H9 (cell line): ENCODE results near the gene MTG2. TPM values are rescaled to one million over a fixed set of nuclear protein-coding genes. Genes with fewer than 3 reads are reported as not detected.
A peak's percentile ranks its signal among the peaks of the same experiment; 100 is the strongest.

Experiments used
- DNase-seq: peaks from one replicate; pipeline ENCODE4 v3.0.0-alpha.2; 2017
- H2AFZ ChIP-seq: one replicate; pipeline ENCODE4 v1.6.1; 2013; ENCODE audit warnings: mild to moderate bottlenecking, low read length, control low read depth, moderate library complexity
- H2AK5ac ChIP-seq: 2 replicates; pipeline ENCODE4 v1.6.1; 2013; ENCODE audit warnings: low read length, control low read depth, mixed read lengths; ENCODE audit not compliant: insufficient read length
- H2BK120ac ChIP-seq: one replicate; pipeline ENCODE4 v1.6.1; 2013; ENCODE audit warnings: low read depth, mild to moderate bottlenecking, low read length, control low read depth, inconsistent platforms; ENCODE audit not compliant: poor library complexity, severe bottlenecking
- H2BK12ac ChIP-seq: 2 replicates; pipeline ENCODE4 v1.6.1; 2013; ENCODE audit warnings: low read length, control low read depth, mixed read lengths, low read depth; ENCODE audit not compliant: insufficient read length
- H2BK15ac ChIP-seq: 2 replicates; pipeline ENCODE4 v1.6.1; 2013; ENCODE audit warnings: low read depth, low read length, control low read depth
- H2BK20ac ChIP-seq: one replicate; pipeline ENCODE4 v1.6.1; 2013; ENCODE audit warnings: low read depth, mild to moderate bottlenecking, low read length, control low read depth, inconsistent platforms; ENCODE audit not compliant: poor library complexity, severe bottlenecking
- H2BK5ac ChIP-seq: 2 replicates; pipeline ENCODE4 v1.6.1; 2013; ENCODE audit warnings: low read length, control low read depth, mixed read lengths; ENCODE audit not compliant: insufficient read length
- H3K14ac ChIP-seq: 2 replicates; pipeline ENCODE4 v1.6.1; 2013; ENCODE audit warnings: low read length, control low read depth; ENCODE audit not compliant: insufficient read depth
- H3K18ac ChIP-seq: 2 replicates; pipeline ENCODE4 v1.6.1; 2013; ENCODE audit warnings: low read depth, mild to moderate bottlenecking, mixed read lengths, low read length, control low read depth; ENCODE audit not compliant: insufficient read length
- H3K23ac ChIP-seq: 2 replicates; pipeline ENCODE4 v1.6.1; 2013; ENCODE audit warnings: low read length, control low read depth, mixed read lengths, low read depth; ENCODE audit not compliant: insufficient read length
- H3K23me2 ChIP-seq: 2 replicates; pipeline ENCODE4 v1.6.1; 2013; ENCODE audit warnings: low read depth, mild to moderate bottlenecking, mixed read lengths, low read length, control low read depth; ENCODE audit not compliant: insufficient read length, poor library complexity, severe bottlenecking
- H3K27ac ChIP-seq: 2 replicates; pipeline ENCODE4 v1.5.1; 2013; ENCODE audit warnings: low read length, control low read depth, mixed read lengths, low read depth; ENCODE audit not compliant: insufficient read length
- H3K27me3 ChIP-seq: 2 replicates; pipeline ENCODE4 v1.6.1; 2013; ENCODE audit warnings: low read length, control low read depth, inconsistent platforms; ENCODE audit not compliant: insufficient read depth
- H3K4ac ChIP-seq: 2 replicates; pipeline ENCODE4 v1.6.1; 2013; ENCODE audit warnings: low read depth, mild to moderate bottlenecking, control low read depth, inconsistent platforms, low read length, moderate library complexity
- H3K4me1 ChIP-seq: 2 replicates; pipeline ENCODE4 v1.6.1; 2013; ENCODE audit warnings: low read length, control low read depth, inconsistent platforms; ENCODE audit not compliant: insufficient read depth
- H3K4me2 ChIP-seq: 2 replicates; pipeline ENCODE4 v1.6.1; 2013; ENCODE audit warnings: low read length, control low read depth, mixed read lengths; ENCODE audit not compliant: insufficient read length, insufficient read depth
- H3K56ac ChIP-seq: 2 replicates; pipeline ENCODE4 v1.6.1; 2013; ENCODE audit warnings: low read depth, mild to moderate bottlenecking, mixed read lengths, low read length, control low read depth; ENCODE audit not compliant: insufficient read length
- H3K79me1 ChIP-seq: 2 replicates; pipeline ENCODE4 v1.6.1; 2013; ENCODE audit warnings: low read depth, mild to moderate bottlenecking, moderate library complexity, low read length, control low read depth, inconsistent platforms; ENCODE audit not compliant: insufficient read depth, poor library complexity, severe bottlenecking
- H3K79me2 ChIP-seq: 2 replicates; pipeline ENCODE4 v1.6.1; 2013; ENCODE audit warnings: low read length, control low read depth, inconsistent platforms; ENCODE audit not compliant: insufficient read depth
- H3K9ac ChIP-seq: 2 replicates; pipeline ENCODE4 v1.6.1; 2013; ENCODE audit warnings: low read length, control low read depth, mixed read lengths; ENCODE audit not compliant: insufficient read length; ENCODE audit errors: extremely low read depth
- H3K9me3 ChIP-seq: one replicate; pipeline ENCODE4 v1.6.1; 2013; ENCODE audit warnings: low read depth, low read length, inconsistent platforms; ENCODE audit not compliant: control insufficient read depth
- H3T11ph ChIP-seq: one replicate; pipeline ENCODE4 v1.6.1; 2013; ENCODE audit warnings: mild to moderate bottlenecking, low read length, control low read depth, inconsistent platforms
- H4K20me1 ChIP-seq: one replicate; pipeline ENCODE4 v1.6.1; 2013; ENCODE audit not compliant: control insufficient read depth, insufficient read length, insufficient read depth
- H4K5ac ChIP-seq: 2 replicates; pipeline ENCODE4 v1.6.1; 2013; ENCODE audit warnings: low read depth, mild to moderate bottlenecking, mixed read lengths, low read length, control low read depth; ENCODE audit not compliant: insufficient read length
- H4K8ac ChIP-seq: replicated peaks from 2 replicates; pipeline ENCODE4 v1.6.1; 2013; ENCODE audit warnings: low read length, control low read depth, mixed read lengths, low read depth; ENCODE audit not compliant: insufficient read length
- H4K91ac ChIP-seq: 2 replicates; pipeline ENCODE4 v1.6.1; 2013; ENCODE audit warnings: low read depth, mild to moderate bottlenecking, moderate library complexity, mixed read lengths, low read length, control low read depth; ENCODE audit not compliant: insufficient read length
- H3K27ac Mint-ChIP-seq, 3 experiments: 2 replicates in 2 of 3; 3 replicates in 1 of 3; pipeline ENCODE4 v1.8.0; 2020 to 2021; ENCODE audit warnings: mixed read lengths in 3 of 3, mild to moderate bottlenecking in 1 of 3, moderate library complexity in 1 of 3
- H3K27me3 Mint-ChIP-seq: 2 replicates; pipeline ENCODE4 v1.8.0; 2021; ENCODE audit warnings: low read depth, mild to moderate bottlenecking, moderate library complexity, mixed read lengths
- H3K36me3 Mint-ChIP-seq, 3 experiments: 2 replicates in 2 of 3; 3 replicates in 1 of 3; pipeline ENCODE4 v1.8.0; 2020 to 2021; ENCODE audit warnings: low read depth in 3 of 3, mixed read lengths in 3 of 3; ENCODE audit not compliant: insufficient read depth in 1 of 3
- H3K4me1 Mint-ChIP-seq, 2 experiments: 2 replicates each; pipeline ENCODE4 v1.8.0; 2020; ENCODE audit warnings: mixed read lengths in 2 of 2
- H3K4me3 Mint-ChIP-seq, 2 experiments: 2 replicates in 1 of 2; 3 replicates in 1 of 2; pipeline ENCODE4 v1.8.0; 2020 to 2021; ENCODE audit warnings: mild to moderate bottlenecking in 2 of 2, mixed read lengths in 2 of 2, moderate library complexity in 1 of 2
- H3K9me3 Mint-ChIP-seq, 2 experiments: 2 replicates in 1 of 2; 3 replicates in 1 of 2; pipeline ENCODE4 v1.8.0; 2020; ENCODE audit warnings: mild to moderate bottlenecking in 2 of 2, mixed read lengths in 2 of 2, moderate library complexity in 1 of 2
- WGBS: extraction: QIAGEN DNeasy Blood & Tissue Kit; methylation state at CpG from one replicate; pipeline ENCODE4 v1.1.7; 2013; ENCODE audit warnings: missing lambda C conversion rate, low lambda C conversion rate, mixed read lengths; ENCODE audit not compliant: insufficient read length; ENCODE audit errors: extremely low coverage; 5-methylcytosine and 5-hydroxymethylcytosine counted together
- total RNA-seq: library from RNA; stranded (reverse); gene quantifications from 2 replicates; pipeline ENCODE4 v1.2.1, GENCODE V29; 2021
- TF ChIP-seq, protein P1 (sequence below): fragments of 200-600 bp; sonication (generic); conservative IDR thresholded peaks from 3 replicates; pipeline ENCODE4 v1.8.0; 2021; ENCODE audit warnings: antibody characterized with exemption, mild to moderate bottlenecking

The MTG2 gene
- total RNA-seq, 1 experiment from 2014 or later = 25.1 TPM

GRCh38 chr20:62198931-62199330 lies 16.1 kb downstream of the MTG2 start:
- H3K9me3 ChIP-seq = no peaks in the 10 kb centered on the region
- WGBS = no CpG with 5 or more reads among the region's 18 CpGs
- no peak overlapping the region for H3K9ac ChIP-seq
- H2BK15ac ChIP-seq = no peak overlapping the region
- no peak overlapping the region for H3K23ac ChIP-seq
- no peak overlapping the region for H2BK12ac ChIP-seq
- H3K79me2 ChIP-seq = no peaks in the 10 kb centered on the region
- no peak overlapping the region for H2AK5ac ChIP-seq
- H3K27me3 ChIP-seq = no peaks in the 10 kb centered on the region
- no peak overlapping the region for H3K56ac ChIP-seq
- H2BK5ac ChIP-seq = no peak overlapping the region
- no peak overlapping the region for H2BK120ac ChIP-seq
- H3K4me1 ChIP-seq = no peaks in the 10 kb centered on the region
- H4K20me1 ChIP-seq = no peaks in the 10 kb centered on the region
- DNase-seq = no peak
- no peak overlapping the region for H3K4me3 Mint-ChIP-seq
- H4K8ac ChIP-seq = no peak overlapping the region
- H3T11ph ChIP-seq = no peak overlapping the region
- H3K4ac ChIP-seq = no peak overlapping the region
- H2AFZ ChIP-seq = no peak overlapping the region
- no peaks in the 10 kb centered on the region for H3K9me3 Mint-ChIP-seq
- H3K27me3 Mint-ChIP-seq = no peaks in the 10 kb centered on the region
- H3K79me1 ChIP-seq = no peaks in the 10 kb centered on the region
- H3K4me1 Mint-ChIP-seq = no peaks in the 10 kb centered on the region
- no peak overlapping the region for H3K18ac ChIP-seq
- no peak overlapping the region for H2BK20ac ChIP-seq
- peaks cover 24 to 55% (median 52%) of the 10 kb centered on the region in 3 experiments; a peak in 6 of 7 replicates for H3K36me3 Mint-ChIP-seq
- no peak overlapping the region for H3K27ac ChIP-seq
- H3K14ac ChIP-seq = no peak overlapping the region
- H3K4me2 ChIP-seq = no peak overlapping the region
- no peaks in the 10 kb centered on the region for H3K23me2 ChIP-seq
- no peak overlapping the region for H4K91ac ChIP-seq
- no peak overlapping the region for H4K5ac ChIP-seq
- TF ChIP-seq, protein P1, sequence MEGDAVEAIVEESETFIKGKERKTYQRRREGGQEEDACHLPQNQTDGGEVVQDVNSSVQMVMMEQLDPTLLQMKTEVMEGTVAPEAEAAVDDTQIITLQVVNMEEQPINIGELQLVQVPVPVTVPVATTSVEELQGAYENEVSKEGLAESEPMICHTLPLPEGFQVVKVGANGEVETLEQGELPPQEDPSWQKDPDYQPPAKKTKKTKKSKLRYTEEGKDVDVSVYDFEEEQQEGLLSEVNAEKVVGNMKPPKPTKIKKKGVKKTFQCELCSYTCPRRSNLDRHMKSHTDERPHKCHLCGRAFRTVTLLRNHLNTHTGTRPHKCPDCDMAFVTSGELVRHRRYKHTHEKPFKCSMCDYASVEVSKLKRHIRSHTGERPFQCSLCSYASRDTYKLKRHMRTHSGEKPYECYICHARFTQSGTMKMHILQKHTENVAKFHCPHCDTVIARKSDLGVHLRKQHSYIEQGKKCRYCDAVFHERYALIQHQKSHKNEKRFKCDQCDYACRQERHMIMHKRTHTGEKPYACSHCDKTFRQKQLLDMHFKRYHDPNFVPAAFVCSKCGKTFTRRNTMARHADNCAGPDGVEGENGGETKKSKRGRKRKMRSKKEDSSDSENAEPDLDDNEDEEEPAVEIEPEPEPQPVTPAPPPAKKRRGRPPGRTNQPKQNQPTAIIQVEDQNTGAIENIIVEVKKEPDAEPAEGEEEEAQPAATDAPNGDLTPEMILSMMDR = no peak
- H3K27ac Mint-ChIP-seq = peak overlapping the region in 2 of 3 experiments; percentile 33 to 82; a peak in 1 of 7 replicates
